Ishikawa (cell line): ENCODE data around the gene TAF10.

ENCODE experiments used
- CEBPB ChIP-seq: IDR thresholded peaks from 2 replicates; pipeline ENCODE4 v1.6.1; 2012
- CREB1 ChIP-seq: IDR thresholded peaks from 2 replicates; pipeline ENCODE4 v1.6.1; 2012; ENCODE audit warnings: low read depth
- EGR1 ChIP-seq: IDR thresholded peaks from 2 replicates; pipeline ENCODE4 v1.6.1; 2012
- EP300 ChIP-seq: IDR thresholded peaks from 2 replicates; pipeline ENCODE4 v1.6.1; 2012; ENCODE audit warnings: borderline replicate concordance
- FOXM1 ChIP-seq: IDR thresholded peaks from 2 replicates; pipeline ENCODE4 v1.6.1; 2012; ENCODE audit warnings: low read depth, borderline replicate concordance
- NFIC ChIP-seq: IDR thresholded peaks from 2 replicates; pipeline ENCODE4 v1.6.1; 2012
- RAD21 ChIP-seq: IDR thresholded peaks from 2 replicates; pipeline ENCODE4 v1.6.1; 2012; ENCODE audit warnings: low read depth
- TAF1 ChIP-seq: IDR thresholded peaks from 2 replicates; pipeline ENCODE4 v1.6.1; 2012; ENCODE audit warnings: low read depth, mild to moderate bottlenecking
- TCF12 ChIP-seq: IDR thresholded peaks from 2 replicates; pipeline ENCODE4 v1.6.1; 2012; ENCODE audit warnings: low read depth
- TEAD4 ChIP-seq: IDR thresholded peaks from 2 replicates; pipeline ENCODE4 v1.6.1; 2012
- YY1 ChIP-seq: IDR thresholded peaks from 2 replicates; pipeline ENCODE4 v1.6.1; 2012; ENCODE audit warnings: low read depth
- ZBTB7A ChIP-seq: IDR thresholded peaks from 2 replicates; pipeline ENCODE4 v1.6.1; 2012; ENCODE audit warnings: low read depth
- TF ChIP-seq, protein P1 (sequence below): IDR thresholded peaks from 2 replicates; pipeline ENCODE4 v1.6.1; 2012
- TF ChIP-seq, protein P2 (sequence below): IDR thresholded peaks from 2 replicates; pipeline ENCODE4 v1.6.1; 2012
- TF ChIP-seq, protein P3 (sequence below): IDR thresholded peaks from 2 replicates; pipeline ENCODE4 v1.6.1; 2012; ENCODE audit warnings: low read depth, mild to moderate bottlenecking

TAF10 gene

DNA sequence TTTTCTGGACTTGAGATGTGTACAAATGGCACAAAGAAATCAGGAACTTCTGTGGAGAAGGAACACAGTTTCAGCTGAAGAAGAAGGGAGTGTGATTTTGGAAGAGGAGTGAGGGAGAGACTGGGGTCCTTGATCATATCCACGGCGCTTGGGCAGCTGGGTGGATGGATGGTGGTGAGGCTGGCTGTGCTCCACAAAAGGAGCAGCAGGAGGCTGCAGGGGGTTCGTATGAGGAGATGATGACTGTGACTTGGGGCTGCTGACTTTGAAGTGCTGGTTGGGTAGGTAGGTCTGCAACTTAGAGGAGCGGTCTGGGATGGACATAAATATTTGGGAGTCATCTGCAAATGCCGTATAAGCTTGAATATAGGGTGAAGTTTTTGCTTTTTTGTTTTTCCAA, 44.9 kb upstream of the TAF10 start:
- TF ChIP-seq, protein P1, sequence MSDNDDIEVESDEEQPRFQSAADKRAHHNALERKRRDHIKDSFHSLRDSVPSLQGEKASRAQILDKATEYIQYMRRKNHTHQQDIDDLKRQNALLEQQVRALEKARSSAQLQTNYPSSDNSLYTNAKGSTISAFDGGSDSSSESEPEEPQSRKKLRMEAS: no peak
- TF ChIP-seq NFIC (no peak), YY1 (no peak)

DNA sequence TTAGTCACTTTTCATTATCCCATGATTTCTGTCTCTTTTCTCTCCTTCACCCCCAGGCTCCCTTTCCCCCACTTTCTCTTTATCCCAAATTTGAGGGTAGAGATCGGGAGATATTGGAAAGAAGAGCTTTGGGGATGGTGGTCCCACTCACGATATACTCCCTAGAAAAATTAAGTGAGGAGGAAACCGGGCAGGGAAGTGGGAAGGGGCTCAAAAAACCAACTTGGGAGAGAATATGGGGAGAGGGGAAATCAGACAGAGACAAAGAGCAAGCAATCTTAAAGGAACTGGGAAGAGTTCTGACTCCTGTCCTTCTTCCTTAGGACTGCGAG, 44.5 kb upstream of the TAF10 start:
- no peak for TF ChIP-seq TCF12
- TF ChIP-seq ZBTB7A: no peak
- TF ChIP-seq FOXM1: no peak
- TF ChIP-seq TAF1: no peak
- TF ChIP-seq CREB1: no peak
- TF ChIP-seq, protein P2, sequence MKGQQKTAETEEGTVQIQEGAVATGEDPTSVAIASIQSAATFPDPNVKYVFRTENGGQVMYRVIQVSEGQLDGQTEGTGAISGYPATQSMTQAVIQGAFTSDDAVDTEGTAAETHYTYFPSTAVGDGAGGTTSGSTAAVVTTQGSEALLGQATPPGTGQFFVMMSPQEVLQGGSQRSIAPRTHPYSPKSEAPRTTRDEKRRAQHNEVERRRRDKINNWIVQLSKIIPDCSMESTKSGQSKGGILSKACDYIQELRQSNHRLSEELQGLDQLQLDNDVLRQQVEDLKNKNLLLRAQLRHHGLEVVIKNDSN: no peak
- no peak for TF ChIP-seq NFIC
- TF ChIP-seq CEBPB: no peak
- TF ChIP-seq, protein P1: no peak
- no peak for TF ChIP-seq EGR1
- TF ChIP-seq, protein P3, sequence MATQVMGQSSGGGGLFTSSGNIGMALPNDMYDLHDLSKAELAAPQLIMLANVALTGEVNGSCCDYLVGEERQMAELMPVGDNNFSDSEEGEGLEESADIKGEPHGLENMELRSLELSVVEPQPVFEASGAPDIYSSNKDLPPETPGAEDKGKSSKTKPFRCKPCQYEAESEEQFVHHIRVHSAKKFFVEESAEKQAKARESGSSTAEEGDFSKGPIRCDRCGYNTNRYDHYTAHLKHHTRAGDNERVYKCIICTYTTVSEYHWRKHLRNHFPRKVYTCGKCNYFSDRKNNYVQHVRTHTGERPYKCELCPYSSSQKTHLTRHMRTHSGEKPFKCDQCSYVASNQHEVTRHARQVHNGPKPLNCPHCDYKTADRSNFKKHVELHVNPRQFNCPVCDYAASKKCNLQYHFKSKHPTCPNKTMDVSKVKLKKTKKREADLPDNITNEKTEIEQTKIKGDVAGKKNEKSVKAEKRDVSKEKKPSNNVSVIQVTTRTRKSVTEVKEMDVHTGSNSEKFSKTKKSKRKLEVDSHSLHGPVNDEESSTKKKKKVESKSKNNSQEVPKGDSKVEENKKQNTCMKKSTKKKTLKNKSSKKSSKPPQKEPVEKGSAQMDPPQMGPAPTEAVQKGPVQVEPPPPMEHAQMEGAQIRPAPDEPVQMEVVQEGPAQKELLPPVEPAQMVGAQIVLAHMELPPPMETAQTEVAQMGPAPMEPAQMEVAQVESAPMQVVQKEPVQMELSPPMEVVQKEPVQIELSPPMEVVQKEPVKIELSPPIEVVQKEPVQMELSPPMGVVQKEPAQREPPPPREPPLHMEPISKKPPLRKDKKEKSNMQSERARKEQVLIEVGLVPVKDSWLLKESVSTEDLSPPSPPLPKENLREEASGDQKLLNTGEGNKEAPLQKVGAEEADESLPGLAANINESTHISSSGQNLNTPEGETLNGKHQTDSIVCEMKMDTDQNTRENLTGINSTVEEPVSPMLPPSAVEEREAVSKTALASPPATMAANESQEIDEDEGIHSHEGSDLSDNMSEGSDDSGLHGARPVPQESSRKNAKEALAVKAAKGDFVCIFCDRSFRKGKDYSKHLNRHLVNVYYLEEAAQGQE: no peak

DNA sequence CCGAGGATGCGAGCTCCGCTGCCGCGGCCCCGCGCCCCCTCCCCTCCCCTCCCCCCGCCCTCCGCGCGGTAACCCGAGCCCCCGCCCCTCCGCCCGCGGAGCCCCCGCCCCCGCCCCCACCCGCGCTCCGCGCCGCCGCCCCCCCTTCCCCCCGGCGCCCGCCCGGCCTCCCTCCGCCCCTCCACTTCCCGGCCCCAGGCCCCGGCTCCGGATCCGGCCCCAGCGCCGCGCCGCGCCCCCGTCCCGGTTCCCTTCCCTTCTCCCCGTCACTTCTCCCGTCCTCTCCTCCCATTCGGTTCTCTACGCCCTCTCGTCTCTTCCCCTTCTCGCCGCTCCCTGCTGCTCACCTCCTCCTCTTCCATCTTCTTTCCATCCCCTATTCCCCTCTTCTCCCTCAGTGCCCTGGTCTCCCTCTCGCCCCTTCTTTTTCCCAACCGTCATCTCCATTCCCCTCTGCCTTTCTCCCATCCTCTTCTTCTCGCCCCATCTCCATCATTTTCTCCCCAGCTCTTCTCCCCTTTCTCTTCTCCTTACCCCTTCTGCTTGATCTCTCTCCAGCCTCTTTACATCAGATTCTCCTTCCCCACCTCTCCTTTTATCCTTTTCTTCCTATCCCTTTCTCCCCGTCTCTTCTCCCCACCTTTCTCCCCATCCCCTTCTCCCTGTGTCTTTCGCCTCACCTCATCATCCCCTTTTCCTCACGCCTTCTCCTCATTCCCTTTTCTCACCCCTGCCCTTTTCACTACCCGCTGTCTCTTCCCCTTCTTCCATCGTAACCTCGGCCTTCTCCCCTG, 44.0 kb upstream of the TAF10 start, which contains the start of gene DCHS1:
TSS of gene DCHS1 (minus strand) at position 20 of the 794 bp plus-strand sequence. CDS start 14,196 bp downstream, outside the sequence.
- no peak for TF ChIP-seq YY1
- TF ChIP-seq, protein P3: no peak
- no peak for TF ChIP-seq RAD21
- no peak for TF ChIP-seq TEAD4
- no peak for TF ChIP-seq CEBPB
- TF ChIP-seq FOXM1: no peak
- TF ChIP-seq ZBTB7A: no peak
- no peak for TF ChIP-seq TCF12
- no peak for TF ChIP-seq TAF1
- TF ChIP-seq, protein P1: no peak
- TF ChIP-seq, protein P2: no peak
- no peak for TF ChIP-seq NFIC
- no peak for TF ChIP-seq EGR1
- no peak for TF ChIP-seq CREB1
- no peak for TF ChIP-seq EP300

DNA sequence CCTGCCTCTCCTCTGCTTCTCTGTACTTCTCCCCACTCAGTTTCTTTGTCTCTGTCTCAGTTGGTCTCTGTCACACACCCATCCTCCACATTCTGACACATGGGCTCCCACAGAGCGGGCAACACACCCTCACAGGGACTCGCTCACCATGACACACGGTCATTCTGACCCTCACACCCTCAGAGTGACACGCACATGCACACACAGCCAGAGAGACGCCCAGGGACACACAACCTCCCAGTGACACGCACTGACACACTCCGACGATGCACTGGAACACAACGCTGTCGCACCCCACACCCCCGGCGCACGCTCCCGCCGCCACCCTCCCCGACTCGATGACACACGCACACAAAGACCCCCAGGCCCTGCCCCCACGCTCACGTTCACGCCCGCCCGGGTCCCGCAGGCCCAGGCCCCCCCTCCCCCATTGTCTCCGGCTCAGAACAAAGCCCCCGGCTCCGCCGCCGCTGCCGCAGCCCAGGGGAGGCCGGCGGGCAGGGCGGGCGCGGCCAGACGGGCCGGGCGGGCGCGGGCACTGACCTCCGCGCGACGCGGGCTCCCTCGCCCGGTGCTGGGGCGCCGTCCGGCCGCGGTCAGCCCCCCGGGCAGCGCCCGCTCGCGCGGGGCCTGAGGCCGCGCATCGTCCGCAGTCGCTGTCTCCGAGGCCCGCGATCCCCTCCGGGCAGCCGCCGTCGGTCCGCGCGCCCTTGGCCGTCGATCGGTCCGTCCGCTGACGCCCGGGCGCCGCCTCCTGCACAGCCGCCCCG, 43.2 kb upstream of the TAF10 start:
- TF ChIP-seq, protein P1: no peak
- no peak for TF ChIP-seq RAD21
- TF ChIP-seq, protein P2: no peak
- no peak for TF ChIP-seq TEAD4
- TF ChIP-seq EP300: no peak
- no peak for TF ChIP-seq CEBPB
- no peak for TF ChIP-seq ZBTB7A
- no peak for TF ChIP-seq TCF12
- no peak for TF ChIP-seq CREB1
- TF ChIP-seq, protein P3: no peak
- no peak for TF ChIP-seq TAF1
- TF ChIP-seq YY1: no peak
- no peak for TF ChIP-seq NFIC
- TF ChIP-seq EGR1: no peak
- TF ChIP-seq FOXM1: no peak
